Progenitor cell of endocrine pancreas (in vitro differentiated cells): Measurements from ENCODE around the gene ASB16. TPM values are rescaled to one million over a fixed set of nuclear protein-coding genes. Genes with fewer than 3 reads are reported as not detected.

Experiments
- microRNA-seq: library from miRNA; unstranded; fragments of <30 nt; microRNA quantifications from one replicate; pipeline ENCODE4 v1.1.0, GENCODE V29; 2020; ENCODE audit warnings: borderline number of aligned reads; ENCODE audit not compliant: unreplicated experiment
- total RNA-seq: library from RNA; stranded (reverse); gene quantifications from 2 replicates; pipeline ENCODE4 v1.2.1, GENCODE V29; 2021

ASB16 gene
- total RNA-seq, 1 donor from 2014 or later: 0.89 TPM

Small RNA genes within 50 kb of the gene (microRNA-seq; reads per million reads assigned to microRNA genes)
- 3.0 reads per million for gene MIR6782

Other genes starting within 250 kb of the ASB16 start
- gene PPY, start 228.2 kb upstream of the ASB16 start, total RNA-seq: 0.78 TPM in 1 of 2 replicates, not detected in the other
- 0.84 and 1.1 TPM in 2 replicates for gene PYY, start 216.8 kb upstream of the ASB16 start, total RNA-seq
- 0.69 and 0.89 TPM in 2 replicates for gene NAGS, start 166.1 kb upstream of the ASB16 start, total RNA-seq
- gene TMEM101, start 155.7 kb upstream of the ASB16 start, total RNA-seq: 27.5 and 28.9 TPM in 2 replicates
- 54.1 and 55.4 TPM in 2 replicates for gene LSM12, start 104.0 kb upstream of the ASB16 start, total RNA-seq
- 57.3 and 58.7 TPM in 2 replicates for gene G6PC3, start 100.0 kb upstream of the ASB16 start, total RNA-seq
- 39.0 and 41.3 TPM in 2 replicates for gene HDAC5, start 47.1 kb upstream of the ASB16 start, total RNA-seq
- gene HROB, start 28.8 kb upstream of the ASB16 start, total RNA-seq: 10.1 and 12.8 TPM in 2 replicates
- gene TMUB2, start 16.3 kb downstream of the ASB16 start, total RNA-seq: 48.5 and 50.3 TPM in 2 replicates
- gene ATXN7L3, start 29.2 kb downstream of the ASB16 start, total RNA-seq: 117 and 135 TPM in 2 replicates
- 94.2 and 100 TPM in 2 replicates for gene UBTF, start 49.0 kb downstream of the ASB16 start, total RNA-seq
- not detected in 2 replicates for gene SLC4A1, start 97.4 kb downstream of the ASB16 start, total RNA-seq
- 8.4 and 9.3 TPM in 2 replicates for gene RUNDC3A, start 137.9 kb downstream of the ASB16 start, total RNA-seq
- gene SLC25A39, start 154.1 kb downstream of the ASB16 start, total RNA-seq: 129 and 139 TPM in 2 replicates
- 97.9 and 99.7 TPM in 2 replicates for gene GRN, start 174.6 kb downstream of the ASB16 start, total RNA-seq
- gene FAM171A2, start 193.1 kb downstream of the ASB16 start, total RNA-seq: 39.9 and 42.5 TPM in 2 replicates
- gene ITGA2B, start 218.9 kb downstream of the ASB16 start, total RNA-seq: 1.2 and 2.6 TPM in 2 replicates